GM21723 (cell line): ENCODE data around the gene UCK2.

Experiments used
- ATAC-seq: cut with Tn5 transposase; IDR thresholded peaks from one replicate; pipeline ENCODE4 v1.9.1; 2021; ENCODE audit warnings: mild to moderate bottlenecking, moderate library complexity; ENCODE audit not compliant: unreplicated experiment

Gene UCK2

GRCh38 chr1:165928075-165928731, 100.8 kb downstream of the UCK2 start:
- ATAC-seq, result no peak

- no peak for ATAC-seq
These were observed 103.5 kb downstream of the UCK2 start for GRCh38 chr1:165930961-165931360.

DNA sequence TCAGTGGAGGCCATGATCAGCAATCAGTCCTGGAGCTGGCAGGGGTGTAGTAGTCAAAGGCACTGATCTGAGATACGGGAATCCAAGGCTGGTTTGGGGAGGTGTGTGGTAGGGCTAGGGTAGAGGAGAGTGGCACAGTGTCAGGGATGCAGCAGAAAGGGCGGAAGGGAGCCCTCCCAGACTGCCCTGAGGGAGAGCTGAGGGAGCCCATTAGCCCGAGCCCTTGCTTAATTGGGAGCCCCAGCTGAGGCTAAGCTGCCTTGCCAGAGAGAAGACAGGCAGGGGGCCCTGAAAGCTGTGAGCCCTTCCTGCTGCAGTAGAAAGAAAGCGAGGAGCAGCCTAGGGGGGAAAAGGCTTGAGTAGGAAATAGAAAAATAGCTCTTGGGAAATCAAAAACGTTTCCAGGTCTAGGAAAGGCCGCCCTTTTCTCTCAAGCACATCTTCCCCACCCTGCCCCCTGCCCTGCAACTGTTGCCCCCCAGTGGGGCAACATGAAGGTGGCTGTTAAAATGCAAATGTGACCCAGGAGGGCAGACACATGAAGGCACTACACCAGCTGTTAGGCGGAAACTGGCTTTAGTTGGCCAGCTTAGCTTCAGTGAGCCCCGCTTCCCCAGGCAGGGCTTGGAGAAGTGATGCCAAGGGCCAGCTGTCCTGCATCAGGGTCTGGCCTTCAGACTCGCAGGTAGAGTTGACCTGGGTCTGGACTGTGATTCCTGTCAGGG, 106.2 kb downstream of the UCK2 start:
- ATAC-seq, result no peak

DNA sequence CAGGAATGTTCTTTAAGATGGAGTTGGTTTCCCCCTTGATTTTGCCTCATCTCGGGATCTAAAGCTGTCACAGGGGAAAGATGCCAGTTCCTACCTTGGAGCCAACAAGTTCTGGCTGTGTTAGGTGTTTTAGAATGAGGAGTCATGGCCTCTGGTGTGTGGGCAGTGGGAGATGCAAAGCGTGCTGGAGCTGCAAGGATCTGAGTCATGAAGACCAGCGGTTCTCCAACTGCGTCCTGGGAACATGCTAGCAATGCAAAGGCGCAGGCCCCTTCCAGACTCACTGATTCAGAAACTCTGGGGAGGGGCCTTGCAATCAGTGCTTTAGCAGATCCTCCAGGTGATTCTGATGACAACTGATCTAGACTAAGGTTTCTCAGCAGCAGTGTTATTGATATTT, 109.1 kb downstream of the UCK2 start:
- ATAC-seq, result no peak

GRCh38 chr1:165937829-165938228, 110.4 kb downstream of the UCK2 start:
- no peak for ATAC-seq

DNA sequence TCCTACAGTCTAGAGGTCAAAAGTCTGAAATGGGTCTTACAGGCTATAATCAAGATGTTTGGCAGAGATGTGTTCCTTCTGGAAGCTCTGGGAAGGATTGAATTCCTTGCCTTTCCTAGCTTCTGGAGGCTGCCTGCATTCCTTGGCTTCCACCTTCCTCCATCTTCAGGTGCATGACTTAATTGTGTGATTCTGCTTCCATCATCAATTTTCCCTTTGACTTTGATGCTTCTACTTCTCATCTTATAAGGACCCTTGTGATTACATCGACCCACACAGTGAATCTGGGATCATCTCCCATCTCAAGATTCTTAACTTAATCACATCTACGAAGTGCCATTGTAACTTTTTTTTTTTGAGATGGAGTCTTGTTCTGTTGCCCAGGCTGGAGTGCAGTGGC, 111.4 kb downstream of the UCK2 start:
- no peak for ATAC-seq

- ATAC-seq, result no peak
These were observed 114.1 kb downstream of the UCK2 start for GRCh38 chr1:165941531-165941930.

- ATAC-seq, result no peak
These were observed 114.6 kb downstream of the UCK2 start for GRCh38 chr1:165942062-165942461.

DNA sequence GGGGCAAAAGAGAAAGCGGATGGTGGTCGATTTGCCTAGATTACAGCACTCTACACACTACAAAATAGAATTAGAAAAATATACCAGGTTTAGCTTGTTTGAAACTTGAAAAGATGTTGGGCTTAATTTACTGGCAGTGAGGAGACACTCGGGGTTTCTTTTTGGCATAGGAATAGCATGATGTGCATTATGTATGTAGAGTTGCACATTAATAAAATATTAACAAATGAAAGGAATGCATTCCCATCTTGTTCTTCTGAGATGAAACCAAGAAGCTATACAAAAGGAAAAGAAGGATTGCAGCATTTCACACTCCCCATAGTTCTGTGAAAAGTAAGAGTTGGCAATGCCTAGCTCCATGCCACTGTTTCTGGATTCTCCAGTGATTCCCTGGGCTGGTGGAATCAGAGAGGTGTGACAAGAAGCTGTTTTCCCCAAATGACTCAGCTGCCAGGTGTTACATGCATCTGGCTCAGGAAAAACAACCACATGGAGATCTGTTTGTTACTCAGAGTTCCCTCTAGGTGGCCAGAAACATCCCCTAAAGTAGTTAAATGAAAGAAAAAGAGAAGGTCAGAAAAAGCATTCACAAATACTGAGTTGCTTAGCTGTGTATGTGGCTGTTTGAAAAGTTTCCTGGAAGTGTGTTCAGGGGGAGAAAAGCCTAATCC, 115.6 kb downstream of the UCK2 start:
- no peak for ATAC-seq

GRCh38 chr1:165945911-165946310, 118.5 kb downstream of the UCK2 start:
- no peak for ATAC-seq

DNA sequence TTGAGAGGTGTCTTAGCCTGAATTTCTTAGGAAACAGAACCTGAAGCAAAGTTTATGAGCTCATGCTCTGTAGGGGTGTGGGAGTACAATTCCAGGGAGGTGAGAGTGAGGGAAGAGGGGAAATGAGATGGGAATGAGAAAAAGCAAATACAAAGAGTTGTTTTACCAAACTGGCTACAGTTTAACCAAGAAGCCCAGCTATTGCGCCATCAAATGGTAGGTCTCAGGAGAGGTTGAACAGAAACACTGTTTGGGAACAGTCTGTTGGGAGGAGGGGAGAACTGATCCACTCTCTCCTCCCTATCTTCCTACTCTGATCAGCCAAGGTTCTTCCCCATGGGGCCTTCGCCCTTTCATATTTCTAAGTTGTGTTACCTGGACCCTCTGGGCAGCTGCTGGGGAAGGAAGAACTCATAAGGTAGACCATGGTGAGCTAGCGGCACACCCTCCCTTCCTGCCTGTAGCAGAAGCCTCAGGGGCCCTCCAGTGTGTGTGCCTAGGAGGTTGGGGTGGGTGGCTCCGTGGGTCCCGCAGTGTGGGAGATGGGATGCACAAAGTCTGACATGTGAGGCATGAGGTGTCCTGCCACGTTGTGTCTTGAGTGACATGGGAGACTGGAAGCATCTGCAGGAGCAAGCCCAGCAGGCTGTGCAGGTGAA, 120.5 kb downstream of the UCK2 start:
- ATAC-seq, result no peak

- ATAC-seq, result no peak
These were observed 122.1 kb downstream of the UCK2 start for GRCh38 chr1:165949335-165950130.

- no peak for ATAC-seq
These were observed 127.5 kb downstream of the UCK2 start for GRCh38 chr1:165954940-165955339.

- ATAC-seq, result no peak
These were observed 130.9 kb downstream of the UCK2 start for GRCh38 chr1:165958306-165958705.

DNA sequence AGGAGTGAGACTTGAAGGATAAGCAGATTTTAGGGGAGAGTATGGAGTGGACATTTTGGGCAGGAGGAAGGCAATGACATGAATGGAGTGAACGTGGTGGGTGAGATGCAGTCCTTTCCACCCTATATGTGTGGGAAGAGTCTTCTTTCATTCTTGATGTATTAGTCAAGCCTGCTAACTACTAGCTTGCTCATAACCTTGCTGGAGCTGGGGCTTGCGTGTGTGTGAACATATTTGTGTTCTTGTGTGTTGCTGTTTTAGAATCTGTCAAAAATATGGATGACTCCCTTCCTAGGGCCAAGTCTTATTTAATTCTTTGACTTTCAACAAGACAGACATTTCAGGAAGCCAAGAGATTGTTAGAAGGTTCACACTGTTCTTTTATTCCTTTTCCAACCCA, 132.7 kb downstream of the UCK2 start:
- no peak for ATAC-seq

- ATAC-seq, result no peak
These were observed 133.5 kb downstream of the UCK2 start for GRCh38 chr1:165960881-165961280.
